Measurements from ENCODE around the gene CNTNAP2.

The CNTNAP2 gene

DNA sequence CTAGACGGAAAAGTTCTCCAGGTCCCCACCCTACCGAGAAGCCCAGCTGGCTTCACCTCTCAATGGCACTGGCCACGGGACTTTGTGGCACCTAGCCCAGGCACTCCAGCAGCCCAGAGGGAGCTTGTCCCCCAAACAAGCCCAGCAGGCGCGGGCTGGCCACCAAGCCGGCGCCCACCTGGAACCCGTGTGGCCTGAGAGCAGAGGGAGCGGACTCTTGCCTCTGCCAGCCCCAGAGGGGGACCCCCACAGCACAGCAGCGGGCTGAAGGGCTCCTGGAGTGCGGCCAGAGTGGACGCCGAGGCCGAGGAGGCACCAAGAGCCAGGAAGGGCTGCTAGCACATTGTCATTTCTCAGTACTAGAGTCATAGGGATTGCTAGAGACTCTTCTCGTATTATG, 671.4 kb downstream of the CNTNAP2 start:
- TF ChIP-seq, protein P1, sequence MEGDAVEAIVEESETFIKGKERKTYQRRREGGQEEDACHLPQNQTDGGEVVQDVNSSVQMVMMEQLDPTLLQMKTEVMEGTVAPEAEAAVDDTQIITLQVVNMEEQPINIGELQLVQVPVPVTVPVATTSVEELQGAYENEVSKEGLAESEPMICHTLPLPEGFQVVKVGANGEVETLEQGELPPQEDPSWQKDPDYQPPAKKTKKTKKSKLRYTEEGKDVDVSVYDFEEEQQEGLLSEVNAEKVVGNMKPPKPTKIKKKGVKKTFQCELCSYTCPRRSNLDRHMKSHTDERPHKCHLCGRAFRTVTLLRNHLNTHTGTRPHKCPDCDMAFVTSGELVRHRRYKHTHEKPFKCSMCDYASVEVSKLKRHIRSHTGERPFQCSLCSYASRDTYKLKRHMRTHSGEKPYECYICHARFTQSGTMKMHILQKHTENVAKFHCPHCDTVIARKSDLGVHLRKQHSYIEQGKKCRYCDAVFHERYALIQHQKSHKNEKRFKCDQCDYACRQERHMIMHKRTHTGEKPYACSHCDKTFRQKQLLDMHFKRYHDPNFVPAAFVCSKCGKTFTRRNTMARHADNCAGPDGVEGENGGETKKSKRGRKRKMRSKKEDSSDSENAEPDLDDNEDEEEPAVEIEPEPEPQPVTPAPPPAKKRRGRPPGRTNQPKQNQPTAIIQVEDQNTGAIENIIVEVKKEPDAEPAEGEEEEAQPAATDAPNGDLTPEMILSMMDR (IDR thresholded peaks at IDR 0.05; ENCODE audit: low read depth, low read length), result no peak
- no peak overlapping the region for H3K4me3 ChIP-seq (ENCODE audit: low read depth, low read length)
- DNase-seq, result no peak
- no peaks in the 10 kb centered on the region; the same call in 1 of the 2 replicates for H3K9me3 ChIP-seq
- no peaks in the 10 kb centered on the region for H3K36me3 ChIP-seq
- no peaks in the 10 kb centered on the region for H3K27me3 ChIP-seq
- no peaks in the 10 kb centered on the region for H3K4me1 ChIP-seq

GRCh38 chr7:146791344-146792285, 675.0 kb downstream of the CNTNAP2 start:
- Histone ChIP-seq H3K9me3 (no peaks in the 10 kb centered on the region; the same call in 1 of the 2 replicates), H3K27me3 (no peaks in the 10 kb centered on the region), H3K36me3 (no peaks in the 10 kb centered on the region), H3K4me1 (no peaks in the 10 kb centered on the region), H3K4me3 (ENCODE audit: low read depth, low read length) (no peak overlapping the region)
- no peak for DNase-seq
- TF ChIP-seq, protein P1 (IDR thresholded peaks at IDR 0.05; ENCODE audit: low read depth, low read length), result no peak

- DNase-seq, result no peak
- H3K4me3 ChIP-seq (ENCODE audit: low read depth, low read length), result no peak overlapping the region
- no peaks in the 10 kb centered on the region for H3K4me1 ChIP-seq
- TF ChIP-seq, protein P1 (IDR thresholded peaks at IDR 0.05; ENCODE audit: low read depth, low read length), result no peak
- H3K27me3 ChIP-seq, result no peaks in the 10 kb centered on the region
- H3K9me3 ChIP-seq, result no peaks in the 10 kb centered on the region; the same call in 1 of the 2 replicates
- H3K36me3 ChIP-seq, result no peaks in the 10 kb centered on the region
These were observed 688.0 kb downstream of the CNTNAP2 start for GRCh38 chr7:146804620-146805019.

- Histone ChIP-seq H3K36me3 (no peaks in the 10 kb centered on the region), H3K4me3 (ENCODE audit: low read depth, low read length) (no peak overlapping the region), H3K27me3 (no peaks in the 10 kb centered on the region), H3K9me3 (no peaks in the 10 kb centered on the region; the same call in 1 of the 2 replicates), H3K4me1 (no peaks in the 10 kb centered on the region)
- TF ChIP-seq, protein P1 (IDR thresholded peaks at IDR 0.05; ENCODE audit: low read depth, low read length), result no peak
- no peak for DNase-seq
These were observed 688.5 kb downstream of the CNTNAP2 start for GRCh38 chr7:146805082-146805481.

DNA sequence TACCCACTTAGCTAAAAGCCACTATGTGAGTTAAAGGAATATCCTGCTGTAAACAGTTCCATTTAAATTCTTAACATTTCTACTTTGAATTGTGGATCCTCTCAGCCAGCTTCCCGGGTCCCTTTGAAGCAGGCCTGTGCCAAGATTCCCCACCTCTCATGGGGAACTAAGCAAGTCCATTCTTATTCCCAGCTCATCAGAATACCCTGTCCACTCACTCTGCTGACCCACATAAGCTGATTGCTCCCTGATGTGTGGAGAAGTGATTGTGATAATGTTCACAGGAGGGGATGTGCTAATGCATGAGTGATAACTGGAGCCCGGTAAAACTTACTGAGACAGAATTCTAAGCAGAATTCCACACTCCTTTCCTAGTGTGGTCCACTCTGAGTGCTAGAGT, 709.7 kb downstream of the CNTNAP2 start:
- no peak for DNase-seq
- peaks cover 15% of the 10 kb centered on the region for H3K4me1 ChIP-seq
- H3K4me3 ChIP-seq (ENCODE audit: low read depth, low read length), result no peak overlapping the region
- no peaks in the 10 kb centered on the region for H3K9me3 ChIP-seq
- H3K27me3 ChIP-seq, result no peaks in the 10 kb centered on the region
- H3K36me3 ChIP-seq, result no peaks in the 10 kb centered on the region
- TF ChIP-seq, protein P1 (IDR thresholded peaks at IDR 0.05; ENCODE audit: low read depth, low read length), result no peak

DNA sequence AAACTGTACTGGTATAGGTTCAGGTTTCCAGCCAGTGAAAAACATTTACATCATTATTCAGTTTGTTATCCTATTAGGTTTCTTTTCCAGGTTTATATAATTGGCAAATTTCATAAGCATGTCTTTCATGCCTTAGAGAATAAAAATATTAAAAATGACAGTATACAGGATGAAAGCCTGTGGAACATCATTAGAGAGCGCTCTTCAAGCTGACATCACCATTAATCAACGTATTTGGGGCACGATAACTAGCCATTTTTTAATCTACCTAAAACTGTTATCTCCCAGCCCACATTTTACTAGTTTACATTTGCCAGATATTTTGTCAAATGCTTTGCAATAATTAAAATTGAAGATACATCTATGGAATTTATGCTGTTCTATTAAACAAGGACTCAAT, 714.1 kb downstream of the CNTNAP2 start:
- peak; percentile 15 for DNase-seq
- H3K4me3 ChIP-seq (ENCODE audit: low read depth, low read length), result no peak overlapping the region
- no peaks in the 10 kb centered on the region for H3K9me3 ChIP-seq
- no peaks in the 10 kb centered on the region for H3K36me3 ChIP-seq
- TF ChIP-seq, protein P1 (IDR thresholded peaks at IDR 0.05; ENCODE audit: low read depth, low read length), result no peak
- peaks cover 18% of the 10 kb centered on the region for H3K4me1 ChIP-seq
- no peaks in the 10 kb centered on the region for H3K27me3 ChIP-seq
